T-helper 2 cell treated with Interferon-gamma antibody and Interleukin-4, amounts not matched to agents 5 μg/mL and 100 μg/mL, for 36 hours (primary cell): ENCODE data around the gene PGLYRP3.

Source experiments
- DNase-seq: peaks from one replicate; pipeline ENCODE4 v3.0.0; 2021; ENCODE audit warnings: low spot score
- H3K27ac Mint-ChIP-seq: one replicate; pipeline ENCODE4 v1.8.0; 2021; ENCODE audit warnings: mild to moderate bottlenecking, mixed read lengths
- H3K27me3 Mint-ChIP-seq: one replicate; pipeline ENCODE4 v1.8.0; 2021; ENCODE audit warnings: low read depth, mixed read lengths
- H3K36me3 Mint-ChIP-seq: one replicate; pipeline ENCODE4 v1.8.0; 2021; ENCODE audit warnings: low read depth, mixed read lengths
- H3K4me1 Mint-ChIP-seq: one replicate; pipeline ENCODE4 v1.8.0; 2021; ENCODE audit warnings: low read depth, mixed read lengths
- H3K4me3 Mint-ChIP-seq: one replicate; pipeline ENCODE4 v1.8.0; 2022; ENCODE audit warnings: mild to moderate bottlenecking, moderate library complexity, mixed read lengths
- H3K9me3 Mint-ChIP-seq: one replicate; pipeline ENCODE4 v1.8.0; 2021; ENCODE audit warnings: mixed read lengths

Gene PGLYRP3

GRCh38 chr1:153251087-153251486, 61.7 kb downstream of the PGLYRP3 start:
- Mint-ChIP-seq H3K9me3 (no peaks in the 10 kb centered on the region), H3K36me3 (no peaks in the 10 kb centered on the region), H3K27ac (no peak overlapping the region), H3K4me3 (no peak overlapping the region), H3K4me1 (peaks cover 4% of the 10 kb centered on the region), H3K27me3 (peaks cover 19% of the 10 kb centered on the region)
- no peak for DNase-seq

- no peaks in the 10 kb centered on the region for H3K36me3 Mint-ChIP-seq
- H3K27ac Mint-ChIP-seq: no peak overlapping the region
- H3K9me3 Mint-ChIP-seq: no peaks in the 10 kb centered on the region
- H3K4me3 Mint-ChIP-seq: no peak overlapping the region
- DNase-seq: no peak
- peaks cover 20% of the 10 kb centered on the region for H3K27me3 Mint-ChIP-seq
- peaks cover 4% of the 10 kb centered on the region for H3K4me1 Mint-ChIP-seq
Observed at GRCh38 chr1:153250166-153250565, 62.6 kb downstream of the PGLYRP3 start.

GRCh38 chr1:153248176-153248879, 64.4 kb downstream of the PGLYRP3 start:
- Mint-ChIP-seq H3K27me3 (peaks cover 20% of the 10 kb centered on the region), H3K36me3 (no peaks in the 10 kb centered on the region), H3K4me3 (no peak overlapping the region), H3K27ac (no peak overlapping the region), H3K9me3 (no peaks in the 10 kb centered on the region), H3K4me1 (no peaks in the 10 kb centered on the region)
- no peak for DNase-seq
